Endothelial cell of umbilical vein (primary cell): Measurements from ENCODE around the gene UBR3. TPM values are rescaled to one million over a fixed set of nuclear protein-coding genes. Genes with fewer than 3 reads are reported as not detected.

ENCODE experiments used
- BruUV-seq: library from RNA; stranded (reverse); fragments of 400-500 nt; replicated peaks from 2 replicates; lab custom pipeline; 2021; lab: Mats Ljungman, UMichigan
- CTCF ChIA-PET: fragments of 300-600, 350-600 bp; sonication (Branson Sonifier 250); formaldehyde crosslinking; loops from one replicate; lab custom pipeline; 2021; ENCODE audit warnings: antibody characterized with exemption, inconsistent platforms; lab: Charles Lee
- POLR2A ChIA-PET: fragments of 300-600, 350-600 bp; sonication (Branson Sonifier 250); formaldehyde crosslinking; loops from one replicate; lab custom pipeline; 2021; ENCODE audit warnings: antibody characterized with exemption, inconsistent platforms; lab: Charles Lee
- DNase-seq: peaks from one replicate; pipeline ENCODE4 v3.0.0-alpha.2; 2011; ENCODE audit warnings: low read depth, low spot score
- FAIRE-seq: peaks from 2 replicates; lab custom pipeline; 2011; peaks lifted over from hg19 to GRCh38; lab: Jason Lieb, UNC
- H2AFZ ChIP-seq: 2 replicates; pipeline ENCODE4 v1.6.0; 2012; ENCODE audit warnings: low read depth, low read length, control low read depth, inconsistent platforms
- H3K27ac ChIP-seq: 2 replicates; pipeline ENCODE4 v1.5.1; 2011; ENCODE audit warnings: low read depth, mild to moderate bottlenecking, control low read depth, low read length, moderate library complexity; ENCODE audit not compliant: insufficient read depth
- H3K27me3 ChIP-seq, 2 experiments: 2 replicates each; pipeline versions ENCODE4 v1.6.0 to v1.6.1; 2011; ENCODE audit warnings: low read length in 2 of 2, mixed read lengths in 1 of 2; ENCODE audit not compliant: control insufficient read depth in 2 of 2, insufficient read depth in 2 of 2
- H3K36me3 ChIP-seq, 2 experiments: 2 replicates in 1 of 2; 3 replicates in 1 of 2; pipeline ENCODE4 v1.5.1; 2011; ENCODE audit warnings: low read length in 2 of 2, mild to moderate bottlenecking in 1 of 2, moderate library complexity in 1 of 2; ENCODE audit not compliant: control insufficient read depth in 2 of 2, insufficient read depth in 2 of 2; ENCODE audit errors: extremely low read depth in 1 of 2
- H3K4me1 ChIP-seq: 3 replicates; pipeline ENCODE4 v1.5.1; 2011; ENCODE audit warnings: mild to moderate bottlenecking, low read length; ENCODE audit not compliant: control insufficient read depth, insufficient read depth; ENCODE audit errors: extremely low read depth
- H3K4me2 ChIP-seq: 2 replicates; pipeline ENCODE4 v1.6.1; 2011; ENCODE audit warnings: low read length, control low read depth, mixed read lengths; ENCODE audit not compliant: insufficient read depth
- H3K4me3 ChIP-seq, 3 experiments: fragments of 200-600 bp in 1 of 3; sonication (generic), shearing (Covaris generic) in 1 of 3; replicated peaks in 1 of 3; 2 replicates each; pipeline ENCODE4 v1.5.1; 2011 to 2016; ENCODE audit warnings: control low read depth in 3 of 3, low read length in 3 of 3, mild to moderate bottlenecking in 2 of 3, inconsistent platforms in 1 of 3, low read depth in 1 of 3, moderate library complexity in 1 of 3; ENCODE audit not compliant: insufficient read depth in 1 of 3
- H3K79me2 ChIP-seq: 2 replicates; pipeline ENCODE4 v1.6.0; 2012; ENCODE audit warnings: low read length, inconsistent platforms; ENCODE audit not compliant: control insufficient read depth, insufficient read depth
- H3K9ac ChIP-seq: replicated peaks from 2 replicates; pipeline ENCODE3; 2011; ENCODE audit warnings: low read length, control low read depth; ENCODE audit not compliant: insufficient read depth; ENCODE audit errors: extremely low read depth
- H3K9me1 ChIP-seq: replicated peaks from 3 replicates; pipeline ENCODE4 v1.6.0; 2011; ENCODE audit warnings: mild to moderate bottlenecking, low read length; ENCODE audit not compliant: control insufficient read depth, insufficient read depth; ENCODE audit errors: extremely low read depth
- H3K9me3 ChIP-seq: replicated peaks from 2 replicates; pipeline ENCODE4 v1.5.1; 2012; ENCODE audit warnings: low read length, inconsistent platforms; ENCODE audit not compliant: control insufficient read depth, insufficient read depth
- H4K20me1 ChIP-seq: replicated peaks from 2 replicates; pipeline ENCODE3; 2011; ENCODE audit warnings: mild to moderate bottlenecking, low read length; ENCODE audit not compliant: control insufficient read depth, insufficient read depth; ENCODE audit errors: extremely low read depth
- CTCF ChIP-seq, 2 donors: IDR thresholded peaks; 1 replicate in 1 of 2; 2 replicates in 1 of 2; pipeline ENCODE4 v1.5.1; 2011; ENCODE audit warnings: low read length in 2 of 2, mild to moderate bottlenecking in 2 of 2, moderate library complexity in 2 of 2, control low read depth in 1 of 2, inconsistent platforms in 1 of 2, low read depth in 1 of 2; ENCODE audit not compliant: insufficient read depth in 1 of 2; ENCODE audit errors: extremely low read depth in 1 of 2
- EZH2 ChIP-seq: IDR thresholded peaks from 2 replicates; pipeline ENCODE4 v1.6.1; 2012; ENCODE audit warnings: borderline replicate concordance, low read depth, mild to moderate bottlenecking, moderate library complexity, low read length, inconsistent platforms; ENCODE audit not compliant: severe bottlenecking
- FOS ChIP-seq: IDR thresholded peaks from 2 replicates; pipeline ENCODE4 v1.6.1; 2011; ENCODE audit warnings: mild to moderate bottlenecking, low read length, moderate library complexity, borderline replicate concordance; ENCODE audit not compliant: insufficient read depth
- GATA2 ChIP-seq: IDR thresholded peaks from 2 replicates; pipeline ENCODE4 v1.7.0; 2011; ENCODE audit warnings: low read depth, mild to moderate bottlenecking, moderate library complexity, mixed read lengths, low read length; ENCODE audit not compliant: insufficient read length, insufficient read depth
- JUN ChIP-seq: IDR thresholded peaks from 2 replicates; pipeline ENCODE4 v1.6.1; 2011; ENCODE audit warnings: borderline replicate concordance, low read depth; ENCODE audit not compliant: insufficient read length, insufficient read depth
- MAX ChIP-seq: IDR thresholded peaks from 2 replicates; pipeline ENCODE4 v1.6.1; 2011; ENCODE audit not compliant: insufficient read depth, insufficient read length
- MYC ChIP-seq: IDR thresholded peaks from one replicate; pipeline ENCODE4 v1.6.1; 2011; ENCODE audit warnings: mild to moderate bottlenecking, low read depth, low read length
- POLR2A ChIP-seq: IDR thresholded peaks from 2 replicates; pipeline ENCODE4 v1.6.1; 2012; ENCODE audit warnings: low read depth, mild to moderate bottlenecking, control low read depth, low read length
- POLR2AphosphoS5 ChIP-seq: IDR thresholded peaks from 2 replicates; pipeline ENCODE4 v1.6.1; 2012; ENCODE audit warnings: low read depth, mild to moderate bottlenecking, control low read depth, low read length, moderate library complexity; ENCODE audit not compliant: insufficient read depth
- dilution Hi-C: fragments of 300-500 bp; cut with MboI; formaldehyde crosslinking; loops from one replicate; pipeline ENCODE4 v1.15.0; 2019; ENCODE audit warnings: low sequenced_read_pairs; ENCODE audit not compliant: extremely low pct_ligation_motif_present
- intact Hi-C: fragments of 100-400 bp; cut with micrococcal nuclease; formaldehyde crosslinking; loops from one replicate; pipeline ENCODE4 v1.10.0; 2022
- polyA plus RNA-seq, 4 experiments: library from polyadenylated mRNA; depleted of rRNA in 3 of 4; stranded (reverse) in 3 of 4; unstranded in 1 of 4; fragments of >200 nt; gene quantifications; 2 replicates each; pipeline versions ENCODE4 v1.2.1 to v1.2.3, GENCODE V29; 2011 to 2012; ENCODE audit warnings: missing spikeins in 1 of 4
- total RNA-seq: library from RNA; stranded (reverse); gene quantifications from 2 replicates; pipeline ENCODE4 v1.2.3, GENCODE V29; 2021

The UBR3 gene
- total and polyA plus RNA-seq, 2 donors (not counting 3 experiments of a cell fraction or from before 2014, with no cell fraction given), result 5.3 to 27.5 TPM

GRCh38 chr2:169982929-169983328 lies 155.7 kb downstream of the UBR3 start:
- TF ChIP-seq GATA2 (no peak), MAX (no peak), POLR2A (no peak), EZH2 (no peak), FOS (no peak), JUN (no peak), CTCF (IDR thresholded peaks at IDR 0.05; ENCODE audit: extremely low read depth in 1 of 2, insufficient read depth in 1 of 2, low read depth in 1 of 2, low read length in 2 of 2) (no peak), POLR2AphosphoS5 (no peak), MYC (no peak)

More at GRCh38 chr2:169982929-169983328, 155.7 kb downstream of the UBR3 start:
- dilution Hi-C loops, result no loop called here
- Histone ChIP-seq H4K20me1 (no peaks in the 10 kb centered on the region), H3K4me3 (no peak overlapping the region), H3K36me3 (no peaks in the 10 kb centered on the region), H3K9me1 (no peaks in the 10 kb centered on the region), H3K9me3 (no peaks in the 10 kb centered on the region), H3K27me3 (no peaks in the 10 kb centered on the region), H3K9ac (no peak overlapping the region), H3K4me1 (no peaks in the 10 kb centered on the region), H3K79me2 (no peaks in the 10 kb centered on the region), H3K27ac (no peak overlapping the region), H3K4me2 (no peak overlapping the region), H2AFZ (no peak overlapping the region)
- CTCF ChIA-PET, result no interaction called here
- POLR2A ChIA-PET, result no interaction called here
- intact Hi-C loops, result no loop called here
- FAIRE-seq, result no peak
- no peak for DNase-seq
- no TSS peak for BruUV-seq
